Ascending aorta (tissue), 2 donors: ENCODE results near the gene HSPB6. TPM values are rescaled to one million over a fixed set of nuclear protein-coding genes. Genes with fewer than 3 reads are reported as not detected.

Experiments
- DNase-seq, 2 donors: peaks; one replicate each; pipeline ENCODE4 v3.0.0-alpha.2; 2019; ENCODE audit warnings: low spot score in 2 of 2
- H3K27ac ChIP-seq, 2 donors: fragments of 200-600 bp; sonication (generic); one replicate each; pipeline ENCODE4 v1.5.1; 2016 to 2017; ENCODE audit warnings: mild to moderate bottlenecking in 1 of 2
- H3K27me3 ChIP-seq: fragments of 200-600 bp; sonication (generic); one replicate; pipeline ENCODE4 v1.5.1; 2017
- H3K36me3 ChIP-seq, 2 donors: fragments of 200-600 bp; sonication (generic); one replicate each; pipeline ENCODE4 v1.5.1; 2016
- H3K4me1 ChIP-seq, 2 donors: fragments of 200-600 bp; sonication (generic); one replicate each; pipeline ENCODE4 v1.5.1; 2016 to 2017; ENCODE audit warnings: mild to moderate bottlenecking in 1 of 2
- H3K4me3 ChIP-seq, 2 donors: fragments of 200-600 bp; sonication (generic); one replicate each; pipeline ENCODE4 v1.5.1; 2016 to 2017; ENCODE audit warnings: mild to moderate bottlenecking in 1 of 2
- H3K9me3 ChIP-seq, 2 donors: fragments of 200-600 bp; sonication (generic); one replicate each; pipeline ENCODE4 v1.5.1; 2016
- intact Hi-C: fragments of 100-400 bp; cut with DNase I; formaldehyde crosslinking; loops from one replicate; pipeline ENCODE4 v1.15.1; 2023
- total RNA-seq: library from RNA; depleted of rRNA; stranded (reverse); fragments of >200 nt; gene quantifications from one replicate; pipeline ENCODE4 v1.1.0, GENCODE V29; 2016
- TF ChIP-seq, protein P1 (sequence below), 3 experiments: fragments of 200-600 bp in 2 of 3; fragments of 450-650 bp in 1 of 3; sonication (generic) in 2 of 3; IDR thresholded peaks; one replicate each; pipeline ENCODE4 v1.5.1; 2016 to 2019; ENCODE audit warnings: antibody characterized with exemption in 3 of 3, mild to moderate bottlenecking in 1 of 3, moderate library complexity in 1 of 3

HSPB6 gene
- total RNA-seq, 1 donor from 2014 or later: 265 TPM

DNA sequence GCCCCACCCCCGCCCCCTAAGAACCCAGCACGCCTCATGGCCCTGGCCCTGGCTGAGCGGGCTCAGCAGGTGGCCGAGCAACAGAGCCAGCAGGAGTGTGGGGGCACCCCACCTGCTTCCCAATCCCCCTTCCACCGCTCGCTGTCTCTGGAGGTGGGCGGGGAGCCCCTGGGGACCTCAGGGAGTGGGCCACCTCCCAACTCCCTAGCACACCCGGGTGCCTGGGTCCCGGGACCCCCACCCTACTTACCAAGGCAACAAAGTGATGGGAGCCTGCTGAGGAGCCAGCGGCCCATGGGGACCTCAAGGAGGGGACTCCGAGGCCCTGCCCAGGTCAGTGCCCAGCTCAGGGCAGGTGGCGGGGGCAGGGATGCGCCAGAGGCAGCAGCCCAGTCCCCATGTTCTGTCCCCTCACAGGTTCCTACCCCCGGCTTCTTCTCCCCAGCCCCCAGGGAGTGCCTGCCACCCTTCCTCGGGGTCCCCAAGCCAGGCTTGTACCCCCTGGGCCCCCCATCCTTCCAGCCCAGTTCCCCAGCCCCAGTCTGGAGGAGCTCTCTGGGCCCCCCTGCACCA is 30.5 kb upstream of the HSPB6 start:
- Histone ChIP-seq H3K4me3 (no peak overlapping the region), H3K27ac (no peak overlapping the region), H3K4me1 (no peaks in the 10 kb centered on the region), H3K36me3 (peaks cover 9 to 22% of the 10 kb centered on the region in 2 donors), H3K27me3 (no peaks in the 10 kb centered on the region), H3K9me3 (no peaks in the 10 kb centered on the region)
- no peak for DNase-seq
- intact Hi-C loops: no loop called here
- TF ChIP-seq, protein P1, sequence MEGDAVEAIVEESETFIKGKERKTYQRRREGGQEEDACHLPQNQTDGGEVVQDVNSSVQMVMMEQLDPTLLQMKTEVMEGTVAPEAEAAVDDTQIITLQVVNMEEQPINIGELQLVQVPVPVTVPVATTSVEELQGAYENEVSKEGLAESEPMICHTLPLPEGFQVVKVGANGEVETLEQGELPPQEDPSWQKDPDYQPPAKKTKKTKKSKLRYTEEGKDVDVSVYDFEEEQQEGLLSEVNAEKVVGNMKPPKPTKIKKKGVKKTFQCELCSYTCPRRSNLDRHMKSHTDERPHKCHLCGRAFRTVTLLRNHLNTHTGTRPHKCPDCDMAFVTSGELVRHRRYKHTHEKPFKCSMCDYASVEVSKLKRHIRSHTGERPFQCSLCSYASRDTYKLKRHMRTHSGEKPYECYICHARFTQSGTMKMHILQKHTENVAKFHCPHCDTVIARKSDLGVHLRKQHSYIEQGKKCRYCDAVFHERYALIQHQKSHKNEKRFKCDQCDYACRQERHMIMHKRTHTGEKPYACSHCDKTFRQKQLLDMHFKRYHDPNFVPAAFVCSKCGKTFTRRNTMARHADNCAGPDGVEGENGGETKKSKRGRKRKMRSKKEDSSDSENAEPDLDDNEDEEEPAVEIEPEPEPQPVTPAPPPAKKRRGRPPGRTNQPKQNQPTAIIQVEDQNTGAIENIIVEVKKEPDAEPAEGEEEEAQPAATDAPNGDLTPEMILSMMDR (IDR thresholded peaks at IDR 0.05): no peak

DNA sequence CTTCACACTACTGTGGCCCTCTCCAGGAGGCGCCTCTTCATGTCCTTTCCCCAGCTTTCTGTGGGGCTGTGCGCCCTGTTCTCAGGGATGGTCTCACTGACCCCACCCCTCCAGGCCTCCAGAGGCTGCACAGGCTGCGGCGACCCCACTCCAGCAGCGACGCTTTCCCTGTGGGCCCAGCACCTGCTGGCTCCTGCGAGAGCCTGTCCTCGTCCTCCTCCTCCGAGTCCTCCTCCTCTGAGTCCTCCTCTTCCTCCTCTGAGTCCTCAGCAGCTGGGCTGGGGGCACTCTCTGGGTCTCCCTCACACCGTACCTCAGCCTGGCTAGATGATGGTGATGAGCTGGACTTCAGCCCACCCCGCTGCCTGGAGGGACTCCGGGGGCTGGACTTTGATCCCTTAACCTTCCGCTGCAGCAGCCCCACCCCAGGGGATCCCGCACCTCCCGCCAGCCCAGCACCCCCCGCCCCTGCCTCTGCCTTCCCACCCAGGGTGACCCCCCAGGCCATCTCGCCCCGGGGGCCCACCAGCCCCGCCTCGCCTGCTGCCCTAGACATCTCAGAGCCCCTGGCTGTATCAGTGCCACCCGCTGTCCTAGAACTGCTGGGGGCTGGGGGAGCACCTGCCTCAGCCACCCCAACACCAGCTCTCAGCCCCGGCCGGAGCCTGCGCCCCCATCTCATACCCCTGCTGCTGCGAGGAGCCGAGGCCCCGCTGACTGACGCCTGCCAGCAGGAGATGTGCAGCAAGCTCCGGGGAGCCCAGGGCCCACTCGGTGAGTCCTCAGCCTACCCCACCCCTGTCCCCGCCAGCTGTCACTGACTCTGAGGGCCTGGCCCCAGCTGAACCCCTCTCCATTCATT is 29.7 kb upstream of the HSPB6 start:
- Histone ChIP-seq H3K27ac (no peak overlapping the region), H3K36me3 (peaks cover 10 to 28% of the 10 kb centered on the region in 2 donors), H3K27me3 (no peaks in the 10 kb centered on the region), H3K9me3 (no peaks in the 10 kb centered on the region), H3K4me1 (no peaks in the 10 kb centered on the region), H3K4me3 (no peak overlapping the region)
- no peak for DNase-seq
- intact Hi-C loops: no loop called here
- TF ChIP-seq, protein P1 (IDR thresholded peaks at IDR 0.05): no peak

DNA sequence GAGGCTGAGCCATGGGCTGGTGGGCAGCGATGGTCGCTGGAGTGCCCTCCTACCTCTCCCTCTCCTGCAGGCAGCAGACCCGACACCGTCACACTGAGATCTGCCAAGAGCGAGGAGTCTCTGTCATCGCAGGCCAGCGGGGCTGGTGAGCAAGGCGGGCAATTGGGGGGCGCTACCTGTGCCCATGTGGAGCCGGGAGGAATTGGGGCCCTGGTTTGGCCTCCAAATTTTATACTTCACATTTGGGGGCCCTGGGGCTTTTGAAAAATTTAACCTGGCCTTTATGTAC is 28.5 kb upstream of the HSPB6 start:
- no peak for DNase-seq
- Histone ChIP-seq H3K36me3 (peaks cover 19 to 40% of the 10 kb centered on the region in 2 donors), H3K9me3 (no peaks in the 10 kb centered on the region), H3K27ac (no peak overlapping the region), H3K4me3 (no peak overlapping the region), H3K27me3 (no peaks in the 10 kb centered on the region), H3K4me1 (no peaks in the 10 kb centered on the region)
- TF ChIP-seq, protein P1 (IDR thresholded peaks at IDR 0.05): no peak
- intact Hi-C loops: no loop called here

DNA sequence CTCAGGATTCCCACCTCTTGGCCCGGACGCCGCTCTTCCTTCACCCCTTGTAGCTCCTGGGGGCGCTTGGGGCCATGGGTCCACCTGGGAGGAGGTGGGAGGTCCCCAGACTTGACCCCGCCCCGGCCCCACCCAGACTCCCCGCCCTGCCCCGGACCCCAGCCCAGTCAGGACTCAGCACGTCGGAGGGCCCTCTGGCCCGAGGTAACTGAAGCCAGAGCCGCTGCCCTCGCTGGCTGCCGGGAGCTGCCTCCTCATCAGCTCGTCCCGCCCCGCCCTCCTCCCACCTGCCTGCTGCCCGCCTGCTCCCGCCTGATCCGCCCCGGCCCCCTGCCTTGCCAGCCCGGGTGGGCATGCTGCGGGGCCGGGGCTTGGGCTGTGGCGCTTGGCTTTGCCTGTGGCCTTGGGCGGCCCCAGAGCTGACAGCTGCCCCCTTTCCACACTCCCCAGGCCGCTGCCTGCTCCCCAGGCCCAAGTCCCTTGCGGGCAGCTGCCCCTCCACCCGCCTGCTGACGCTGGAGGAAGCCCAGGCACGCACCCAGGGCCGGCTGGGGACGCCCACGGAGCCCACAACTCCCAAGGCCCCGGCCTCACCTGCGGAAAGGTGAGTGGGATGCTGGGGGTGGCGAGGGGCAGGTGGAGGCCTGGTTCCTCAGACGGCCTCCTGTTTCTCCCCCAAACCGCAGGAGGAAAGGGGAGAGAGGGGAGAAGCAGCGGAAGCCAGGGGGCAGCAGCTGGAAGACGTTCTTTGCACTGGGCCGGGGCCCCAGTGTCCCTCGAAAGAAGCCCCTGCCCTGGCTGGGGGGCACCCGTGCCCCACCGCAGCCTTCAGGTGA is 27.9 kb upstream of the HSPB6 start:
- H3K36me3 ChIP-seq: peaks cover 22 to 46% of the 10 kb centered on the region in 2 donors
- no peak for DNase-seq
- intact Hi-C loops: no loop called here

More for the DNA sequence above, 27.9 kb upstream of the HSPB6 start:
- no peaks in the 10 kb centered on the region for H3K9me3 ChIP-seq
- H3K27me3 ChIP-seq: no peaks in the 10 kb centered on the region
- H3K4me3 ChIP-seq: no peak overlapping the region
- TF ChIP-seq, protein P1 (IDR thresholded peaks at IDR 0.05): no peak
- H3K27ac ChIP-seq: no peak overlapping the region
- H3K4me1 ChIP-seq: no peaks in the 10 kb centered on the region
